Limb (tissue), 2 donors: ENCODE data around the gene TMEM63C.

Experiments used
- DNase-seq, 2 donors: peaks; one replicate each; pipeline ENCODE4 v3.0.0-alpha.2; 2016; ENCODE audit errors: extremely low spot score in 2 of 2

Gene TMEM63C, protein sequence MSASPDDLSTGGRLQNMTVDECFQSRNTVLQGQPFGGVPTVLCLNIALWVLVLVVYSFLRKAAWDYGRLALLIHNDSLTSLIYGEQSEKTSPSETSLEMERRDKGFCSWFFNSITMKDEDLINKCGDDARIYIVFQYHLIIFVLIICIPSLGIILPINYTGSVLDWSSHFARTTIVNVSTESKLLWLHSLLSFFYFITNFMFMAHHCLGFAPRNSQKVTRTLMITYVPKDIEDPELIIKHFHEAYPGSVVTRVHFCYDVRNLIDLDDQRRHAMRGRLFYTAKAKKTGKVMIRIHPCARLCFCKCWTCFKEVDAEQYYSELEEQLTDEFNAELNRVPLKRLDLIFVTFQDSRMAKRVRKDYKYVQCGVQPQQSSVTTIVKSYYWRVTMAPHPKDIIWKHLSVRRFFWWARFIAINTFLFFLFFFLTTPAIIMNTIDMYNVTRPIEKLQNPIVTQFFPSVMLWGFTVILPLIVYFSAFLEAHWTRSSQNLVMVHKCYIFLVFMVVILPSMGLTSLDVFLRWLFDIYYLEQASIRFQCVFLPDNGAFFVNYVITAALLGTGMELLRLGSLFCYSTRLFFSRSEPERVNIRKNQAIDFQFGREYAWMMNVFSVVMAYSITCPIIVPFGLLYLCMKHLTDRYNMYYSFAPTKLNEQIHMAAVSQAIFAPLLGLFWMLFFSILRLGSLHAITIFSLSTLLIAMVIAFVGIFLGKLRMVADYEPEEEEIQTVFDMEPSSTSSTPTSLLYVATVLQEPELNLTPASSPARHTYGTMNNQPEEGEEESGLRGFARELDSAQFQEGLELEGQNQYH

DNA sequence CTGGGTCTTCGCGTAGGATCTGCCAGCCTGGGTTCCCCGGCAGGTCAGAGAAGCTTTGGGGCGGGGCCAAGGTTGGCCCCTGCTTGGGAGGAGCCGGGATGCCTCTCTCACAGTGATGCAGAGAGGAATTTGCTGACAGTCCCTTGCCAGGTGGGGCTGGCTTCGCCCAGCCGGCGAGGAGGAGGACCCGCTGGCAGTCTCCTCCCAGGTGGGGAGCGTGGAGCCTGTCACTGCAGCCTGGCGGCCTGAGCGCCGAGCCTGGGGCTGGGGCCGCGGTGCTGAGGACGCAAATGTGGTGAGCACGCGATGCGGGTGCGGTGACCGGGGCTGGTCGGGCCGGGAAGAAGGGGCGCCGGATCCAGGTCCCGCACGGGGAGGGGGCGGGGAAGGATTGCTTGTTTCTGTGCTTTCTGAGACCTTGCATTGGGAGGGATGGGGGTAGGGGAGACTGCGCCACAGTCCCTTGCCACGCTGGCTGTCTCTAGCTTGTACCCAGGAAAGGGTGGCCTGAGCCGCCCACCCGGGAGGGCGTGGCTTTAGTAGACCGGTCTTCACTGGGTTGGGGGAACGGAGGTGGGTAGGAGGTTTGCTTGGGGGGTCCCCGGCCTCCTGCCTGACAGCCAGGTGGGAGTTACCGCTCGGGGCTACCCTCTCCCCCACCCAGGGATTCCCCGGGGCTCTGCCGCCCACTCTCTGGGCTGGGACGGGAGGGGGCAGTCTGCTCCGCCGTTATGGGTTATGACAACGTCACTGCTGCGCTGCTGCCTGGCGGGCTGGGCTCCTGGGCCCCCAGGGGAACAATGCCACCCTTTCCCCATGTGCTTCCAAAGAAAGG is at the start of gene TMEM63C:
Gene TMEM63C, plus strand, starts transcription at position 196 of the 835 bp plus-strand sequence. CDS start 37,016 bp downstream, outside the sequence.
- peak; percentile 42 to 80 for DNase-seq

DNA sequence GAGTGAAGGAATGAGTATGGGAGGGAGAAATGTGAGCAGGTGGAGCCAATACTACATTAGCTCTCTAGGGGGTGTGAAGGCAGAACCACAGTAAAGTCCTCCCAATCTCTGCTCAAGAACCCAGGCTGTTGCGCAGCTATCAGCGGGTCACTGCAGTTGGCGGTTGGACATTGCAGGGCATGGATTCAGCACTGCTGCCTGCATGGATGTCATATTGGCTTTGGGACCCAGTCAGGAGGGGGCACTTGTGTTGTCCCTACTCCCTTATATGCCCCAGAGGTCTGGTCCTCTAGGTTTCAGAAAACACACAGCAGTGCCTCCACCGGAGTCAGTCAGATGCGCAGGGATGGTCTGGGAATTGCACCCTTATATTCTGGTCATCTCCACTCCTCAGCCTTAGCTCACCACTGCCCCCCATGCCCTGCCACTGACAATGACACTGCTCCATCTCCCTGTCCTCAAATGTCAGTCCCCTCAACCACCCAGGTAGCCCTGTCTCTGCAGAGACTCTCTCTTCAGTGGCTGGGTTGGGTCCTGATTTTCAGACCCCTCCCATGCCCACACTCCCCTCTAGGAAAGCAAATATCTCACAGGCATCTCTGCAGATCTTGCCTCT is 49.6 kb upstream of the TMEM63C start:
- DNase-seq = no peak

DNA sequence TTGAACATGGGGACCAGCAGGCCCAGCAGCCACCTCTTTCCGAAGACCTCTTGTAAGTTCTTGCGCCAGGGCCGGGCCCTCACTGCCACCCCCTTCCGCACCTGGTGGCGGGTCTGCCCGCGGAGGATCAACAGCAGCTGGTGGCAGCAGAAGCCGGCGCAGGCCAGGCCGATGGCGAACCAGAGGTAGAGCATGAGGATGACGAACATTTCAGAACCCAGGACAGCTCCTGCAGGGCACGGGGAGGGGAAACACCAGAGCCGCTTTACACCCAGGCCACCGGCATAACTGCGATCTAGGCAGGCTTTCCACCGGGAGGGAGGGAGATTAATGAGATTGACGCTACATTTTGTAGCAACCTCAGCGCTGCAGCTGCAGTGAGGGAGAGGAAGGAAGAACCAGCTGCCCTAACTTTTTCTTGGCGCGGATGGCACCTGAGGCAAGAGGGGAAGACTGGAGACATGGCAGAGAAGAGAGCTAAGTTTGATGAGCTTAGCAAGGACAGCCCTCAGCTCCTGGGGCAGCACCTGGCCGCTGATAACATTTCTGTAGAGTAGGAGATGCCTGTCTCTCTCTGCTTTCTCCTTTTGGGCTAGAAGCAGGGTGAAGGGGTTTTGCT is 47.8 kb upstream of the TMEM63C start:
- DNase-seq = peak; percentile 66 to 86

DNA sequence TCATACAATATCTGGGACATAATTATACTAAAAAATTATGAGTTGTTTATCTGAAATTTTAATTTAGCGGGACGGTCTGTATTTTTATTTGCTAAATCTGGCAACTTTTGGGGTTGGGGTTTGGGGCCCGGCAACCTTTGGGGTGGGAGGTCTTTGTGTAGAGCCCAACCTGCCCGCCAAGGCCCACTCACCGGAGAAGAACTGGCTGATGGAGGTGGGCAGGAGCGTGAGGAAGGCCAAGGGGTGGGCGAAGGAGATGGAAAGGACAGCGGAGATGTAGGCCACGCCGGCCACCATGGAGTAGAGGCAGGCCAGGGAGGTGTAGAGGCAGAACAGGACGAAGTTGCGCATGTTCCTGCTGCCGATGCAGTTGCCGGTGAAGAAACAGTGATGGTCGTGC is 42.6 kb upstream of the TMEM63C start:
- no peak for DNase-seq

DNA sequence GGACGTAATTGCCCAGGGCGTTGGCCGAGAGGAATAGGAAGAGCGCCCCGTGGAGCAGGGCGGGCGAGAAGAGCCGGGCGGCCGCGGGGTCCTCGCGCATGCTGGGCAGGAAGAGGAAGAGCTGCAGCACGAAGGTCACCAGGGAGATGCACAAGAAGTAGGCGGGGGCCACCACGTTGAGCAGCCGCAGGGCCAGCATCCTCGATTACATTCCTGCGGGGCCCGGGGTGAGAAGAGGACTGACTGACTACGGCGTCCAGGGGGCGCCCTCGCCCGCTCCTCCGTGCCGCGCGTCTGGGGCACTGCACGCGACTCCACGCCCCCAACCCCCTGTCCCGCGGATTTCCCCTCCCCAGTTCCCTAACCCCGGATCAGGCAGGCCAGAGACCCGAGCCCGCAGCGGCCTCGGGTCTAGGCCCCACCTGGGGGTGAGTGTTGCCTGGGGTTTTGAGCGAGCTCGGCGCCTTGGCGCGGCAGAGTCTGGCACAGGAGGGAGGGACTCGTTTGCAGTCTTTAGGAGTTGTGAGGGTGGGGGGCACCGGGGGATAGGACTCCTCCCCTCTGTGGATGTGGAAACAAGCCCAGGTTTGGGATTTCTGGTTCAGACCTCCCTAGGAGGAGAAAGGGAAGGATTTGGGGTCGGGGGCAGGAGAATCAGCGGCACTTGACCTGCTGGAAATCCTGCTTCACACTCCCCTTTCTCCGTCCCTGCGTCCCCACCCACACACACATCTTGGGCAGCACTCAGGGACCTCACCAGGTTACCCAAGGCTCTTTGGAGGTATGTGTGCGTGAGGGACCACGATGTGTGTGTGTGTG is 41.8 kb upstream of the TMEM63C start:
- DNase-seq = peak in 1 of 2 donors; percentile 65

DNA sequence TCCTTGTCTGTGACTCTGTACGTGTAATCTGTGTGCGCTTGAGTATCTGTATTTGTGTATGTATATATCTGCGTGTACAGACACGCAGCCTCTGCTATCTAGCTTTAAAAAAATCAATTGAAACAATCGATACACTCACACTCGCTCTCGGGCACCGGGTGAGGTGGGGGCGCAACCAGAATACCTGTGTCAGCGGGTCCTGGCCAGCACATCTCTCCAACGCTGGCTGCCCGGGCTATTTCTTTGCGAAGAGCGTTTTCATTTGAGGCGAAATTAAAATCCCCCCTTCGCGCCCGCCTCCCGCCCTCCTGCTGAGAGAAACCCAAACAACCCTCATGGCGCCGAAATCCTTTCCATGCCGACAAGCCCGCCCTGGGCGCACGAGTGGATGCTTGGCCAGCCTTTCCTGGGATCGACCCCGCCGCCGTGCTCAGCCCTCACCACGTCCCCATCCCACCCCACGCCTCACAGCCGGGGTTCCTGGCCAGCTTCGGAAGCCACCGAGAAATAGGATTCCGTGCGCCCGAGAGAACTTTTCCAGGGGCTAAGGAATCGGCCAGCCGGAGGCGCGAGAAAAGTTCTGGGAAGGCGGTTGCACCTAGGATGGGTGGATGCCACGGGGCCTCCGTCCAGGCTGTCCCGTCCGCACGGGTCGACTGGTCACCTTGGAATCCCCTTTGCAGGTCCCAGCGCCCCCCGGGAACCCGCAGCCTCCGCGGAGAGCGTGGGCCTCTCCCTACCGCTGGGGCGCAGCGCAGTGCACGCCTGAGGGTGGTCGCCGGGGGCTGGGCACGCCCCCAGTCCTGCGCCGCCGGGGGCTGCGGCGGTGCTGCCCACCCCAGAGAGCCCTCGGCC is 41.0 kb upstream of the TMEM63C start:
- no peak for DNase-seq

DNA sequence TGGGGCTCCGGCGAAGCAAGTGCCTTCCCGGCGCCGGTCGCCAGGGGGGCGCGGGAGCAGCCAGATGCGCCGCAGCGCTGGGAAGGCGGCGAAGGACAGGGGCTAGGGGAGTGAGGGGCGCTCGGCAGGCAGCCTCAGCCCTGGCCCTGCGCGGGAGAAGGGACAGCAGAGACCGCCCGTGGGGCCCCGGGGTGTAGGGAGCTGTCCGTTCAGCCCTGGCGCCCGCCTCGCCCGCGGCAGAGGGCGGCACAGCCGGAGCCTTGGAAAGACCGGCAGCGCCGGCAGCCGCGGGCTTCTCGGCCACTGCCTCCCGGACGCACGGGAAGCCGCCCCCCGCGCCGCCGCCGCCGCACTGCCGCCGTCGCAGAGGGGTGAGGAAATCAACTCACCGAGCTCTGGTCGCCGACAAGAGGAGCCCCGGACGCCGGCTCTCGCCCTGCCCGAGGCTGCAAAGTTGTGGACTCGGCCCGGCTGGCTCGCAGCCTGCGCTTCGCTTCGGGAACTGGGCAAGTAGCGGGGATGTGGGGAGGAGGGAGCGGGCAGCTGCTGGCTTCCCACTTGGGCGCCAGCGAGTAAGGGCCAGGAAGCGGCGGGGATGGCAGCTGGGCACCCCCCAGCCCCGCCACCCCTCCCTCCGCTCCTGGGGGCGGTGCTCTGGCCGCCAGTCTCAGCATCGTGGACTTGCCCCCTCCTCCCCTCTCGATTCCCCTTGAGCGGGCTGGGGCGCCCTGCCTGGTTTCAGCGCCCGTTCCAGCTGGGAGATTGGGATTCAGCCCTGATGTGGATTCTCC is 40.2 kb upstream of the TMEM63C start, which contains the start of gene ZDHHC22:
Gene ZDHHC22, minus strand, starts transcription at position 578 of the 791 bp plus-strand sequence. CDS start 2,053 bp downstream, outside the sequence.
- peak in 1 of 2 donors; percentile 82 for DNase-seq

DNA sequence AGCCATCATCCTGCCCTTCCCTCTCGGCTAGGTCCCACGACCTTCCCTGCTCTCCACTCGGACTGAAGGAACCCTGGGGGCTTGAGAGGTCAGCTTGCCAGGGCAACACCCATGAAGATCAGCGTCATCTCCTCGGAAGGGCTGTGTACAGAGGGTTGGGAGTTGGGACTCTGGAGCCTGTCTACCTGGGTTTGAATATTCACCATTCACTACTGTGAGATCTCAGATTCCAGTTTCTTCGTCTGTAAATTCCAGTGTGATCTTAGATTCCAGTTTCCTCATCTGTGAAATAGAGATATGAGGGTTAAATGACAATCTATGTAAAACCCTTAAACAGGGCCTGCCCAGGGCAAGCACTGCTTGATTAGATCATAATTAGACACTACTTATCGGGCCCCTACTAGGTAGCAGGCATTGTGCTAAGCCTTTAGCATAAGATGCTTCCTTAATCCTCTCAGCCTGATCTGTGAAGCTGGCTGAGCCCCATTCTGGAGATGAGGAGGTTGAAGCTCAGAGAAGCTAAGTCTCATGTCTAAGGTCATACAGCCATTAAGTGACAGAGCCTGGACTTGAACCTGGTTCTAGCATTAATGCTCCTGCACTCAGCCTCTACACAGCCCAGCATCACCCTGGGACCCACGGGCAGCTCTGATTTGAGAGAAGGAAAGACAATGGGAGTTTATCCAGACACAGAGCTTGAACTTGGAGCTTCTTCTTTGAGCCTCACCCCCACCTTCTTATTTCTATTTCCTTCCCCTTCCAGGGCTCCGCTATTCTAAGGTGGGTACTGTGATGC is 39.4 kb upstream of the TMEM63C start:
- DNase-seq = no peak

DNA sequence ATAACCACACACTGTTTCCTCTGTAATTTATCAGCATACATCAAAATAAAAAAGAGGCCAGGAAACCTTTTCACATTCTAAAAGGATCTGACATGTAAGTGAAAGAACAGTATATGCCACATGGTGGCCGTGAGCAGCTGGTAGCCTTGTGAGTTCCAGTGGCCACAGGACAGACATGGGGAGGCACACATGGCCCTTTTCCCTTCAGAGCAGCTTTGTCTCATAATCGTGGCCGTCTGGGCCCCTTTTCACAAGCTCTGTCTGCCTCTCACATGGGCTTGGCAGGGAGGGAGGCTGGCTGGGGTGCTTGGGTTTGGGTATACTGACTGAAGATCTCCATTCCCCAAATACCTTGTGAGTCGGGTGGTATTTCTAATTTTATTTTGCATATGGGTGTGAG is 38.5 kb upstream of the TMEM63C start:
- DNase-seq = no peak

DNA sequence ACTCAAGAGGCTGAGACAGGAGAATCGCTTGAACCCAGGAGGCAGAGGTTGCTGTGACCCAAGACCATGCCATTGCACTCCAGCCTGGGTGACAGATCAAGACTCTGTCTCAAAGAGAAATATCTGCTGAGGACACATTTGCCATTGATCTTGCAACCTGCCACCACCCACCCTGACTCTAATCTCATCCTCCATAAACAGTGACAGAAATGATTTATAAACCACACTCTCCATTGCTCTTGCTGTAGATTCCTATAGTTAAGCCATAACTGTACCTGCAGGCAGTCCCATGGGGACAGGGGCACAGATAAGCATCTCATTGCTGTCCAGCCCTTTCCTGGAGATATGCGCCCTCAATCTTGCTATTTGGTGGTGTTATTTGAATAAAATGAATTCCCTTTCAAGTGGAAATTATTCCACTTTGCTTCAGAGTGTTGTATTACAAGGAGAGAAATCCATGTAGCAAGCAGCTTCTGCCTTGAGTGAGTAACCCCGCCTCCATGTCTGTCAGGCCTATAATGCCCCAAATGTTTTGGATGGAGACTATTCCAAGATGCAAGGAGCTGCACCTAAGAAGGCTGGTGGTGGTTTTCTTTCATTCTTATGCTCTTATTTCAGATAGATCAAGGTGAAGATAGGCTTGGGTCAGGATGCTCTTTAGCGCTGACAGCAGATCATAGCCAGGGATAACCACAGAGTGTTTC is 37.0 kb upstream of the TMEM63C start:
- no peak for DNase-seq

DNA sequence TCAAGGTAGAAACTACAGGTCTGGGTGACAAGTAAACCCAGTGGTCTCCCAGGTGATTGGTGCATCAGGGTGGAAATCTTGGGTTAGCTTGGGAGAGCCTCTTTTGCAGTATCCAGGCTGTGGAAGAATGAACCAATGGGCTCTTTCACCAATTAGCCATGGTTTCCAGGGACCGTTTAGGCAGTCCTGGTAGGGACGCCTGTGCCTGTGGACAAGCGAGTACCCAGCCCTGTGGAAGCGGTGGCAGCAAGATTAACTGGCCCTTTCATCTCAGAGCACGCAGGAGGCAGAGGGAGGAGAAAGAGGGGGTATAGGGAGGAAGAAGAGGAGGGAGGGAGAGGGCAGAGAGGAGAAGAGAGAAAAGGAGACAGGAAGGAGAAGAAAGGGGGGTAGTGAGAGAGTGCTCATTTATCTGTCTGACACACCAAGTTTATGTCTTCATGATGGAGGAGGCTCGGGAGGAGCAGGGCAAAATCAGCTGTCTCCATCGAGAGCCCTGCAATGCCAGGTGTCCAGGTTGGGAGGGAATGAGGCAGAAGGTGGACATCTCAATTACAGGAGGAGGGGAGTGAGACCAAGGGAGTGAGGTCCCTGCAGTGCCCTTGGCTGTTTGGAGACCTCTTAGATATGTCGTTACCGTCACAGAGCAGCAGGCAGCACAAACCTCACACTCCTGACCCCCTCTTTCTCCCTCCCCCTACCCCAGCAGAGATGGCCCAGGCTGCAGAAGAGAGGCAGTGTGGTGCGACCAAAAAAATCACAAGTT is 35.4 kb upstream of the TMEM63C start:
- peak in 1 of 2 donors; percentile 16 for DNase-seq

DNA sequence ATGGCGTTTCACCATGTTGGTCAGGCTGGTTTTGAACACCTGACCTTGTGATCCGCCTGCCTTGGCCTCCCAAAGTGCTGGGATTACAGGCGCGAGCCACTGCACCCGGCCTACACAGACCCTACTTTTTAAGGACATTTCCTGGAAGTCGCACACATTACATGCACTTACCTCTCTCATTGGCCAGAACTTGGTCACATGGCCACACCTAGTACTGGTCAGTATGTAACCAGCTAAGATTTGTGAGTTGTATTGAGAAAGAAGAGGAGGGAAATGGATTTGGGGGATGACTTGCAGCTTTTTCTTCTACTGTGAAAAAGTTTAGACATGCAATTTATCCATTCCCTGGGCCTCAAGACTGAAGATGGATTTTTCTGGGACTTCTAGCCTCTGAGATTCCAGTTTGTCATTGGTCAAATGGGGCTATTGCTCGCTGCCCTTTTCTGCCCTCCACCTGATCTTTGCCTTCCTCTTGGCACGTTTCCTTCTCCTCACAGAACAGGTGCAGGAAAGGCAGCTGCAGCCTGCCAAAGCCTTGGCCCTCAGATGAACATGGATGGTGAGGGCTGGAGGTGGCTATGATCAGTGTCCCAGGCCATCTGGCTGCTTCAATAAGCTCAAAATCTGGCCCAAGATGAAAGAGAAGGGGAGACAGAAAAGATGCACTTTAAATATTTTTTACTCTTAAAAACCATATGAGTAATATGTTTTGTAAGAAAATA is 32.9 kb upstream of the TMEM63C start:
- DNase-seq = no peak

DNA sequence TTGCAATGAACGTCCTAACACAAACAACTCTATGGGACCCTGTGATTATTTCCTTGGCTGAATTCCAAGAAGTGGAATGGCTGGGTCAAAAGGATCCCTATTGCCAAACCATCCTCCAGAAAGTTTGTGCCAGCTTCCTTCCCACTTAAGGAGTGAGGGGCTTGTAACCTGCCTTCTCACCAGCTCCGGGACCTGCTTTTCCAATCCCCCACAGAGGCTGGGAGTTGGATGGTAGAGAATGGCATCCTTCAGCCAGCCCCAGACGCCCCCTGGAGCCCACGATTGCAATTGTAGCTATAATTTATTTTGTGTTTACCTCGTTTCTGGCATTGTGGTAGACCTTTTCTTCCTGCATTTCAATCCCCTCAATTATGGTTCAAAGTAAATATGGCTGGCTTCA is 30.4 kb upstream of the TMEM63C start:
- no peak for DNase-seq

DNA sequence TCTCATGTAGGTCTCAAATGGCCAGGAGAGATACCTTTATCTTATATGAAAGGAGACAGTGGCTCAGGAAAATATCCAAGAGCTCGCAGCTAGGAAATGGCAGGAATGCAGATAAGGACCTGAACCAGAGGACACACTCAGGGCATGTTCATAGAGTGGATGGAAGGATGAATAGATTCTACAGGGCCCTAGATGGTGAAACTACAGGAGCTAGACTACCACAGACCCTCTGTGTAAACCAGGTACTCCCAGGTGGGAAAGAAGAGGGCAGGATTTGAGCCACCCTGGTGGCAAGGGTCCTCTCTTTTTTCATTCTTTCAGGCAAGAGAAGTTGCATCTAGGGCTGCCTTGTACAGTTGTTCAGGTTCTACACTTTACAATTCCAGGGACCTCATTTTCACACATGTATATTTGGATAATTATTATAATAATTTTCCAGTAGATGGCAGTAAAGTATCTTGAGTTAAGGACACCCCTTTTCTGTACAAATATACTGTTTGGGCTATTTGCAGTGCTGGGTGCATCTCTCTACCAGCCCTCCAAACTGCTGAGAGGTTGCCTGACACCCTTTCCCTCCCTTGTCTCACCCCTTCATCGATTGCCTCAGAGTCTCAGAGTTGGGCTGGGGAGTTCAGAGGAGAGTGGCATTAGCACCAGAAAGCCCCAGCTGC is 29.5 kb upstream of the TMEM63C start:
- peak in 1 of 2 donors; percentile 43 for DNase-seq

DNA sequence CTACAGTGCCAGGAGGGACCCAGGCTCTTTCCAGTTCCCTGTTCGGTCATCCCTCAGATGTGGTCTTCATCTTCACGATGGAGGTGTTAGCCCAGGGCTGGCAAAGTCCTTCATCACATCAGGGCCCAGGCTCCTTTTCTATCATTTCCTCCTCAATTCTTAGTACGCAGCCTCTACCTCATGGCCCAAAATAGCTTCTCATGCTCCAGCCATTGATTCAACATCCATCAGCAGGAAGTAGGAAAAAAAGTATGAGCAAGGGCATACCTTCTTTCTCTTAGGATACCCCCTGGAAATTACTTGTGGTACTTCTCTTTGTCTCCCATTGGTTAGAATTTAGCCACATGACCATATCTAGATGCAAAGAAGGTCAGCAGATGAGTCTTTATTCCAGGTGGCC is 27.8 kb upstream of the TMEM63C start:
- DNase-seq = no peak
